HG03097 (cell line): ENCODE data around the gene MMP11.
A peak's percentile ranks its signal among the peaks of the same experiment; 100 is the strongest.
"Not testable (repeated sequence)": the region's sequence is repeated elsewhere in the genome, so short reads cannot be mapped to it uniquely, and the experiment has no call there.

Source experiments
- ATAC-seq: cut with Tn5 transposase; IDR thresholded peaks from one replicate; pipeline ENCODE4 v1.9.1; 2021; ENCODE audit not compliant: unreplicated experiment, low FRiP score

Gene MMP11

GRCh38 chr22:23772649-23773473 lies at the start of gene MMP11:
Gene MMP11 (plus strand): TSS chr22:23772849. CDS start chr22:23772871, 22 bp downstream.
- ATAC-seq = no peak

- not testable (repeated sequence) for ATAC-seq
Measured at GRCh38 chr22:23728108-23728507, 44.5 kb upstream of the MMP11 start.

- no peak for ATAC-seq
Measured at GRCh38 chr22:23737696-23738095, 35.0 kb upstream of the MMP11 start.

- no peak for ATAC-seq
Measured at GRCh38 chr22:23742505-23743264, 30.0 kb upstream of the MMP11 start.

GRCh38 chr22:23743303-23743705 lies 29.3 kb upstream of the MMP11 start:
- ATAC-seq = no peak

GRCh38 chr22:23744001-23744400 lies 28.6 kb upstream of the MMP11 start:
- ATAC-seq = no peak

- no peak for ATAC-seq
Measured at GRCh38 chr22:23744485-23744884, 28.2 kb upstream of the MMP11 start.

GRCh38 chr22:23745791-23746190 lies 26.9 kb upstream of the MMP11 start:
- no peak for ATAC-seq

GRCh38 chr22:23749841-23750301 lies 22.8 kb upstream of the MMP11 start:
- ATAC-seq = no peak

GRCh38 chr22:23750367-23750713 lies 22.3 kb upstream of the MMP11 start:
- ATAC-seq = no peak

GRCh38 chr22:23750714-23751440 lies 21.8 kb upstream of the MMP11 start, which contains the start of gene ZNF70:
Gene ZNF70 (minus strand): TSS chr22:23751112. CDS start chr22:23745140, 5,972 bp downstream.
- peak; percentile 67 for ATAC-seq

- ATAC-seq = no peak
Measured at GRCh38 chr22:23751441-23751996, 21.1 kb upstream of the MMP11 start.

- ATAC-seq = no peak
Measured at GRCh38 chr22:23752090-23752691, 20.5 kb upstream of the MMP11 start.

- ATAC-seq = no peak
Measured at GRCh38 chr22:23752750-23753149, 19.9 kb upstream of the MMP11 start.

- no peak for ATAC-seq
Measured at GRCh38 chr22:23753385-23753784, 19.3 kb upstream of the MMP11 start.

GRCh38 chr22:23754220-23754919 lies 18.3 kb upstream of the MMP11 start, which contains the start of gene VPREB3:
Gene VPREB3 (minus strand): TSS chr22:23754425. CDS start chr22:23754363, 62 bp downstream.
- no peak for ATAC-seq

GRCh38 chr22:23754980-23755636 lies 17.5 kb upstream of the MMP11 start:
- ATAC-seq = no peak

- ATAC-seq = no peak
Measured at GRCh38 chr22:23755711-23756110, 16.9 kb upstream of the MMP11 start.

GRCh38 chr22:23756891-23757290 lies 15.8 kb upstream of the MMP11 start:
- no peak for ATAC-seq
